A673 (cell line): ENCODE measurements around the gene IAPP. TPM values are rescaled to one million over a fixed set of nuclear protein-coding genes. Genes with fewer than 3 reads are reported as not detected.
"Not testable (repeated sequence)": the region's sequence is repeated elsewhere in the genome, so short reads cannot be mapped to it uniquely, and the experiment has no call there.

Experiments
- BruUV-seq: library from RNA; stranded (reverse); fragments of 400-500 nt; replicated peaks from 2 replicates; lab custom pipeline; 2021; lab: Mats Ljungman, UMichigan
- CTCF ChIA-PET: fragments of 300-600 bp; sonication (Branson Sonifier 250); formaldehyde crosslinking; loops from one replicate; lab custom pipeline; 2022; ENCODE audit warnings: antibody characterized with exemption; lab: Charles Lee
- POLR2A ChIA-PET: fragments of 300-600 bp; sonication (Branson Sonifier 250); formaldehyde crosslinking; loops from one replicate; lab custom pipeline; 2022; ENCODE audit warnings: antibody characterized with exemption; ENCODE audit not compliant: low non-redundant PET; lab: Charles Lee
- DNase-seq: peaks from one replicate; pipeline ENCODE4 v3.0.0-alpha.2; 2015; ENCODE audit warnings: low spot score
- H3K27ac ChIP-seq: fragments of 200-600 bp; sonication (generic); 2 replicates; pipeline ENCODE4 v1.5.1; 2016; ENCODE audit warnings: mixed run types, low read depth, mild to moderate bottlenecking, mixed read lengths, antibody characterized with exemption, low read length; ENCODE audit not compliant: poor library complexity, severe bottlenecking
- H3K27me3 ChIP-seq: fragments of 200-600 bp; sonication (generic); replicated peaks from 2 replicates; pipeline ENCODE4 v1.6.1; 2017; ENCODE audit warnings: mixed run types, low read depth, mild to moderate bottlenecking, mixed read lengths, antibody characterized with exemption, low read length; ENCODE audit not compliant: insufficient read depth, poor library complexity
- H3K36me3 ChIP-seq: fragments of 200-600 bp; sonication (generic); 2 replicates; pipeline ENCODE4 v1.6.1; 2016; ENCODE audit warnings: mixed run types, mild to moderate bottlenecking, mixed read lengths, antibody characterized with exemption, low read length; ENCODE audit not compliant: insufficient read depth, poor library complexity, severe bottlenecking
- H3K4me1 ChIP-seq: fragments of 200-600 bp; sonication (generic); 2 replicates; pipeline ENCODE4 v1.6.1; 2017; ENCODE audit warnings: mixed run types, mild to moderate bottlenecking, mixed read lengths, antibody characterized with exemption, low read length; ENCODE audit not compliant: insufficient read depth, poor library complexity, severe bottlenecking
- H3K4me3 ChIP-seq: fragments of 200-600 bp; sonication (generic); 2 replicates; pipeline ENCODE4 v1.5.1; 2016; ENCODE audit warnings: low read depth, mixed run types, mild to moderate bottlenecking, mixed read lengths, low read length; ENCODE audit not compliant: poor library complexity, severe bottlenecking
- H3K9me3 ChIP-seq: fragments of 200-600 bp; sonication (generic); 2 replicates; pipeline ENCODE4 v1.6.1; 2016; ENCODE audit warnings: mixed run types, low read depth, mild to moderate bottlenecking, mixed read lengths, antibody characterized with exemption, low read length; ENCODE audit not compliant: poor library complexity, severe bottlenecking
- CTCF ChIP-seq: fragments of 300-800, 200-600 bp; sonication (generic); conservative IDR thresholded peaks from 2 replicates; pipeline ENCODE4 v1.5.1; 2017; ENCODE audit warnings: low read depth, mild to moderate bottlenecking, antibody characterized with exemption, low read length, moderate library complexity, mixed read lengths
- EZH2 ChIP-seq: fragments of 200-600 bp; sonication (generic); IDR thresholded peaks from 2 replicates; pipeline ENCODE4 v1.6.1; 2017; ENCODE audit warnings: borderline replicate concordance, low read depth, mild to moderate bottlenecking, mixed read lengths, antibody characterized with exemption, low read length; ENCODE audit not compliant: poor library complexity, severe bottlenecking
- intact Hi-C: fragments of 100-400 bp; cut with micrococcal nuclease; formaldehyde crosslinking; loops from one replicate; pipeline ENCODE4 v1.10.0; 2022; ENCODE audit not compliant: unreplicated experiment
- total RNA-seq: library from RNA; stranded (reverse); gene quantifications from 2 replicates; pipeline ENCODE4 v1.2.3, GENCODE V29; 2021

Gene IAPP
- total RNA-seq, 1 experiment from 2014 or later, result not detected

GRCh38 chr12:21384261-21384660 is 11.6 kb downstream of the IAPP start:
- no peaks in the 10 kb centered on the region for H3K36me3 ChIP-seq
- peaks cover 4% of the 10 kb centered on the region for H3K27me3 ChIP-seq
- no peaks in the 10 kb centered on the region for H3K4me1 ChIP-seq
- no peak overlapping the region for H3K27ac ChIP-seq
- ChIA-PET POLR2A (no interaction called here), CTCF (no interaction called here)
- H3K9me3 ChIP-seq, result no peaks in the 10 kb centered on the region
- DNase-seq, result no peak
- no TSS peak for BruUV-seq
- no peak overlapping the region for H3K4me3 ChIP-seq
- TF ChIP-seq CTCF, result no peak
- TF ChIP-seq EZH2, result no peak
- intact Hi-C loops, result loop anchor here (10.0 kb wide), 1 partner anchor 51 kb away; the partner anchor contains the start of gene PYROXD1

- POLR2A ChIA-PET, result no interaction called here
- Histone ChIP-seq H3K27me3 (peaks cover 19% of the 10 kb centered on the region), H3K4me3 (no peak overlapping the region), H3K36me3 (no peaks in the 10 kb centered on the region), H3K9me3 (no peaks in the 10 kb centered on the region), H3K4me1 (no peaks in the 10 kb centered on the region), H3K27ac (no peak overlapping the region)
- CTCF ChIA-PET, result no interaction called here
- no peak for DNase-seq
- no peak for TF ChIP-seq EZH2
- intact Hi-C loops, result loop anchor here (10.0 kb wide), 1 partner anchor 48 kb away; the partner anchor contains the start of gene PYROXD1
- no TSS peak for BruUV-seq
Measured at GRCh38 chr12:21387174-21387573, 14.5 kb downstream of the IAPP start.

- TF ChIP-seq CTCF, result no peak
- no peaks in the 10 kb centered on the region for H3K4me1 ChIP-seq
- no peaks in the 10 kb centered on the region for H3K36me3 ChIP-seq
- ChIA-PET POLR2A (no interaction called here), CTCF (no interaction called here)
- no peak for DNase-seq
- no peak overlapping the region for H3K4me3 ChIP-seq
- no peak overlapping the region for H3K27ac ChIP-seq
- no TSS peak for BruUV-seq
- H3K9me3 ChIP-seq, result no peaks in the 10 kb centered on the region
- H3K27me3 ChIP-seq, result peaks cover 33% of the 10 kb centered on the region
- intact Hi-C loops, result no loop called here
Measured at GRCh38 chr12:21392384-21392783, 19.7 kb downstream of the IAPP start.

- POLR2A ChIA-PET, BruUV-seq, H3K4me1 ChIP-seq, DNase-seq, intact Hi-C loops, H3K27ac ChIP-seq, H3K4me3 ChIP-seq, CTCF ChIA-PET, H3K36me3 ChIP-seq, H3K9me3 ChIP-seq: not testable (repeated sequence)
- peaks cover 33% of the 10 kb centered on the region for H3K27me3 ChIP-seq
Measured at GRCh38 chr12:21394828-21395626, 22.3 kb downstream of the IAPP start.
